ENCODE data around the gene CDK18. TPM values are rescaled to one million over a fixed set of nuclear protein-coding genes. Genes with fewer than 3 reads are reported as not detected.

Gene CDK18
- polyA plus RNA-seq, 1 experiment = 0.36 TPM

DNA sequence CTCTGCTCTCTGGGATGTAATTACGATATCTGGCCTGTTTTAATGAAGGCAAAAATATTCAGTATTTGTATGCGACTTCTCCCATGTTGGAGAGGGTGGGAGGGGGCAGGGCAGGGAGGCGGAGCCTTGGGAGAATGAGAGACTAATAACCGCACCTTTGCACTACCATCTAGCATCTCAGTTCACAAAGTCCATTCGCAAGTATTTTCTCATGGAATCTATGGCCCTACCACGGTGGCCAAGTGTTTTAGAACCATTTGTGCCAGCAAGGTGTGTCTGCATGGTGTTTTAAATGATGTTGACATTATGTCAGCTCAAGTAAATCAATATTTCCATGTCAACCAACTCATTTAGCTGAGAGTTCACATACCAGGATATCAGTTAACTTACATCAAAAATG, 34.3 kb upstream of the CDK18 start:
- POLR2A ChIA-PET = interaction anchor here (0.7 kb wide), 1 partner anchor 474 kb away, joined by 5 read pairs; no protein-coding TSS in a partner anchor
- no peak for DNase-seq (ENCODE audit: low read depth, low spot score)
- no peak overlapping the region for H3K27ac ChIP-seq (ENCODE audit: low read depth, low read length)
- TF ChIP-seq, protein P1, sequence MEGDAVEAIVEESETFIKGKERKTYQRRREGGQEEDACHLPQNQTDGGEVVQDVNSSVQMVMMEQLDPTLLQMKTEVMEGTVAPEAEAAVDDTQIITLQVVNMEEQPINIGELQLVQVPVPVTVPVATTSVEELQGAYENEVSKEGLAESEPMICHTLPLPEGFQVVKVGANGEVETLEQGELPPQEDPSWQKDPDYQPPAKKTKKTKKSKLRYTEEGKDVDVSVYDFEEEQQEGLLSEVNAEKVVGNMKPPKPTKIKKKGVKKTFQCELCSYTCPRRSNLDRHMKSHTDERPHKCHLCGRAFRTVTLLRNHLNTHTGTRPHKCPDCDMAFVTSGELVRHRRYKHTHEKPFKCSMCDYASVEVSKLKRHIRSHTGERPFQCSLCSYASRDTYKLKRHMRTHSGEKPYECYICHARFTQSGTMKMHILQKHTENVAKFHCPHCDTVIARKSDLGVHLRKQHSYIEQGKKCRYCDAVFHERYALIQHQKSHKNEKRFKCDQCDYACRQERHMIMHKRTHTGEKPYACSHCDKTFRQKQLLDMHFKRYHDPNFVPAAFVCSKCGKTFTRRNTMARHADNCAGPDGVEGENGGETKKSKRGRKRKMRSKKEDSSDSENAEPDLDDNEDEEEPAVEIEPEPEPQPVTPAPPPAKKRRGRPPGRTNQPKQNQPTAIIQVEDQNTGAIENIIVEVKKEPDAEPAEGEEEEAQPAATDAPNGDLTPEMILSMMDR (IDR thresholded peaks at IDR 0.05; ENCODE audit: low read depth, low read length) = no peak
- peaks cover 39% of the 10 kb centered on the region for H3K27me3 ChIP-seq (ENCODE audit: control insufficient read depth, insufficient read depth, low read length)
- CTCF ChIA-PET = interaction anchor here (0.7 to 2.0 kb wide), 2 partner anchors 16 to 54 kb away, joined by 3 to 6 read pairs; no protein-coding TSS in a partner anchor
- no peak overlapping the region for H3K4me3 ChIP-seq (ENCODE audit: low read depth, low read length)
- H3K9me3 ChIP-seq (ENCODE audit: control insufficient read depth, insufficient read depth, low read length) = peaks cover 6% of the 10 kb centered on the region; the same call in 1 of the 2 replicates

DNA sequence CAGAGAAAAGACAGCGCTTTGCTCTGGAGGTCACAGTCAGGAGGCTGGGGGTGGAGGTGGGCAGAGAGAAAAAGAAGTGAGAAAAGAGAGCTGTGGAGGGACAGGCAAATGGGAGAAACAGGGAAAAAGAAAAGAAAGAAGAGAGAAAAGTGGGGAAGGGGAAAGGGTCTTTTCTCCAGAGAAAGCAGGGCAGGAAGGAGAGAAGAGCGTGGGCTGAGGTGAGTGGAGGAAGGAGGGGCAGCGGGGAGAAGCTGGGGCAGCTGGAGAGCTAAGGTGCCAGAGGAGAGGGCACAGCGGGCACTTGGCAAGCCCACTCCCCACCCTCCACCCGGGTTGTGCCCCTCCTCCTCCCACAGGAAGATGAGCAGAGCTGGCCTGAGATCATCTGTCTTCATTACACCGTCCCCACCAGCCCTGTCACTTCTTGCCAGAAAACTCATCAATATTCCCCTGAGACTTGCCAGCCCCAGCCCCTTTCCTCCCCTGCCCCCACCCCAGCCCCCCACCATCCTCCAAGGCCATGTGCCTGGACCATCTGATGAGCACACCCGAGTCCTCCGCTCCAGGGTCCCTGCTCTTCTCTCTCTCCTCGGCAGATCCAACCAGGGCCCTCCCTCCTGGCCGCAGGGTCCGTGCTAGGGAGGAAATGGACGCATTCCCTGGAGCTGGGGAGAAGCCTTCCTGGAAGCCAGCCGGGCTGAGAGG, 31.6 kb upstream of the CDK18 start:
- Histone ChIP-seq H3K27ac (ENCODE audit: low read depth, low read length) (no peak overlapping the region), H3K27me3 (ENCODE audit: control insufficient read depth, insufficient read depth, low read length) (peaks cover 20% of the 10 kb centered on the region), H3K4me3 (ENCODE audit: low read depth, low read length) (no peak overlapping the region), H3K9me3 (ENCODE audit: control insufficient read depth, insufficient read depth, low read length) (peaks cover 6% of the 10 kb centered on the region; the same call in 1 of the 2 replicates)
- POLR2A ChIA-PET = no interaction called here
- CTCF ChIA-PET = interaction anchor here (0.8 to 4.8 kb wide), 3 partner anchors 13 to 119 kb away, joined by 3 to 45 read pairs (median 8); no protein-coding TSS in a partner anchor
- no peak for DNase-seq (ENCODE audit: low read depth, low spot score)
- TF ChIP-seq, protein P1 (IDR thresholded peaks at IDR 0.05; ENCODE audit: low read depth, low read length) = no peak

DNA sequence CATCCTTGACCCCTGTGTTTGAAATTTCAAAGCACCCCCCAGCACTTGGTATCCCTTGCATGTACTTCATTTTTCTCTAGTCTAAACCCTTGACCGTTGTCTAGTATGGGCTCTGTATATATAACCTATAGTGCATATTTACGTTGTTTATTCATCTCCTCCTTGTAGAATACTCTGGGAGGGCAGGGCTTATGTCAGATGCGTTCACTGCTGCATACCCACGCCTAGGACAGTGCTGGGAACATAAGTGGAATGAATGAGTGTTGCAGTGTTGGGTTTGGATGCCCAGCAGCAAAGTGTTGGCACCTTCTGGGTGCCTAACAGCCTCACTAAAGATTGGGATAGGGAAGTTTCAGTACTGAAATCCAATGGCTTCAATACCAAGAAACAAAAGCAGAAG, 31.0 kb upstream of the CDK18 start:
- TF ChIP-seq, protein P1 (IDR thresholded peaks at IDR 0.05; ENCODE audit: low read depth, low read length) = no peak
- Histone ChIP-seq H3K9me3 (ENCODE audit: control insufficient read depth, insufficient read depth, low read length) (peaks cover 6% of the 10 kb centered on the region; the same call in 1 of the 2 replicates), H3K27ac (ENCODE audit: low read depth, low read length) (no peak overlapping the region), H3K27me3 (ENCODE audit: control insufficient read depth, insufficient read depth, low read length) (peaks cover 17% of the 10 kb centered on the region), H3K4me3 (ENCODE audit: low read depth, low read length) (no peak overlapping the region)
- ChIA-PET POLR2A (no interaction called here), CTCF (interaction anchor here (0.8 to 4.8 kb wide), 3 partner anchors 13 to 119 kb away, joined by 3 to 45 read pairs (median 8); no protein-coding TSS in a partner anchor)
- no peak for DNase-seq (ENCODE audit: low read depth, low spot score)

DNA sequence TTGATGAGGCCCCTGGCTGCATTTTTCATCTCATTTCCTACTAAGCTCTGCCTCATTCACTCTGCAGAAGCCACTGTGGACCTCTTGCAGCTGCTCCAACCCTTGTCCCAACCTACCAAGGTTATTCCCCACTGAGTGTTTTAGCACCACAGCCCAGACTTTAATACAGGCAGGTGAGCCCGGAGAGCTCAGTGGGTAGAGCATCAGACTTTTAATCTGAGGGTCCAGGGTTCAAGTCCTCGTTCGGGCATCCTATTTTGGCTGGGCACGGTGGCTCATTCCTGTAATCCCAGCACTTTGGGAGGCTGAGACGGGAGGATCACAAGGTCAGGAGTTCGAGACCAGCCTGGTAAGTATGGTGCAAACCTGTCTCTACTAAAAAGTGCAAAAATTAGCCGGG, 30.5 kb upstream of the CDK18 start:
- POLR2A ChIA-PET = no interaction called here
- H3K4me3 ChIP-seq (ENCODE audit: low read depth, low read length) = no peak overlapping the region
- CTCF ChIA-PET = interaction anchor here (2.5 to 4.8 kb wide), 2 partner anchors 12 to 120 kb away, joined by 8 to 45 read pairs; no protein-coding TSS in a partner anchor
- no peak for DNase-seq (ENCODE audit: low read depth, low spot score)
- peaks cover 6% of the 10 kb centered on the region; the same call in 1 of the 2 replicates for H3K9me3 ChIP-seq (ENCODE audit: control insufficient read depth, insufficient read depth, low read length)
- H3K27me3 ChIP-seq (ENCODE audit: control insufficient read depth, insufficient read depth, low read length) = peaks cover 18% of the 10 kb centered on the region
- H3K27ac ChIP-seq (ENCODE audit: low read depth, low read length) = no peak overlapping the region
- TF ChIP-seq, protein P1 (IDR thresholded peaks at IDR 0.05; ENCODE audit: low read depth, low read length) = no peak

DNA sequence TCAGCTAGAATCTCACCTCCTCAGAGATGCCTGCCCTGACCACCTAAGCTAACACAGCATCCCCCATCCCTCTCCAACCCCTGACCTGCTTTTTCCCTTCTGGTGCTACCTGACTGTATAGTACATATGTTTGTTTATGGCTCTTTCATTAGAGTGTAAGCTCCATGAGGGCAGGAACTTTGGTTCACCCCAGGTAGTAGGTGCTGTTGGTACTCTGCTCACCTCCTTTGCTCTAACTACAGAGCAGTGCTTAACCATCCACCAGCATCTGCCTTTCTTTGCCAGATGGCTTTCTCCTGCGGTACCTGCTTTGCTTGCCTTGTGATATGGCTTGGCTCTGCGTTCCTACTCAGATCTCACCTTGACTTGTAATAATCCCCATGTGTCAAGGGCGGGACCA, 29.9 kb upstream of the CDK18 start:
- H3K4me3 ChIP-seq (ENCODE audit: low read depth, low read length) = no peak overlapping the region
- ChIA-PET CTCF (interaction anchor here (2.5 to 4.8 kb wide), 2 partner anchors 12 to 120 kb away, joined by 8 to 45 read pairs; no protein-coding TSS in a partner anchor), POLR2A (no interaction called here)
- DNase-seq (ENCODE audit: low read depth, low spot score) = no peak
- H3K9me3 ChIP-seq (ENCODE audit: control insufficient read depth, insufficient read depth, low read length) = peaks cover 6% of the 10 kb centered on the region; the same call in 1 of the 2 replicates
- H3K27me3 ChIP-seq (ENCODE audit: control insufficient read depth, insufficient read depth, low read length) = peaks cover 13% of the 10 kb centered on the region
- H3K27ac ChIP-seq (ENCODE audit: low read depth, low read length) = no peak overlapping the region
- TF ChIP-seq, protein P1 (IDR thresholded peaks at IDR 0.05; ENCODE audit: low read depth, low read length) = no peak

Measured in AG04450 (cell line).